GM21526 (cell line): ENCODE data around the gene STOM.
"Not testable (repeated sequence)": the region's sequence is repeated elsewhere in the genome, so short reads cannot be mapped to it uniquely, and the experiment has no call there.

ENCODE experiments used
- ATAC-seq: cut with Tn5 transposase; IDR thresholded peaks from one replicate; pipeline ENCODE4 v1.9.1; 2021; ENCODE audit warnings: moderate library complexity; ENCODE audit not compliant: unreplicated experiment, low FRiP score

STOM gene, protein sequence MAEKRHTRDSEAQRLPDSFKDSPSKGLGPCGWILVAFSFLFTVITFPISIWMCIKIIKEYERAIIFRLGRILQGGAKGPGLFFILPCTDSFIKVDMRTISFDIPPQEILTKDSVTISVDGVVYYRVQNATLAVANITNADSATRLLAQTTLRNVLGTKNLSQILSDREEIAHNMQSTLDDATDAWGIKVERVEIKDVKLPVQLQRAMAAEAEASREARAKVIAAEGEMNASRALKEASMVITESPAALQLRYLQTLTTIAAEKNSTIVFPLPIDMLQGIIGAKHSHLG

DNA sequence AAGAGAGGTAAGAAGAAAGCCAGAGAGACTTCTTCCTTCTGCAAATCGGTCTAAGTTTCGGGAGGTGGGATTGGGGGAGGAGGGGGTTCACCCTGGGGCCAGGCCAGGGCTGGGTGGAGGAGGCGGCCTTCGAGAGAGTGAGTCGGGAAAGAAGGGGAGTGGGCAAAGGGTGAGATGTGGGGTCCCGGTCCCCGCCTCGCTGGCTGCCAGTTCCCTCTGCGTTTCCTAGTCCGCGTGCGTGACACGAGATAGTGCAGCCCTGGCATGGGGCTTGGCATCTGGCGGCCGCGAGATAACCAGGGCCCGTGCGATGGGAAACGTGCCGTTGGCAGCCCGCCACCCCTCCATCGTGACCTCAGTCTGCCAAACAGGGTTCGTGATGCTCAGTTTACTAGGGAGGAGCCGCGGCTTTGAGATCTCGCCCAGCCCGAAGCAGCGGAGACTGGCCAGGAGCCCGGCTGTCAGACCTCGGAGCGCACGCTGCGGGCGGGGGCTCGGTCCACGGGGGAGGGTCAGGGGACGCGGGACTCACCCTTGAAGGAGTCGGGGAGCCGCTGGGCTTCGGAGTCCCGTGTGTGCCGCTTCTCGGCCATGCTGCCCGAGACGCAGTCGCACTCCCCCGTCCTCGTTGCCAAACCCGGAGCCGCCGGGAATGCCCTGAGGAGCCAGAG is at the start of gene STOM:
STOM (minus strand) TSS at position 656 of the 671 bp plus-strand sequence; CDS start at position 593, 63 bp downstream.
- ATAC-seq = peak; percentile 60

DNA sequence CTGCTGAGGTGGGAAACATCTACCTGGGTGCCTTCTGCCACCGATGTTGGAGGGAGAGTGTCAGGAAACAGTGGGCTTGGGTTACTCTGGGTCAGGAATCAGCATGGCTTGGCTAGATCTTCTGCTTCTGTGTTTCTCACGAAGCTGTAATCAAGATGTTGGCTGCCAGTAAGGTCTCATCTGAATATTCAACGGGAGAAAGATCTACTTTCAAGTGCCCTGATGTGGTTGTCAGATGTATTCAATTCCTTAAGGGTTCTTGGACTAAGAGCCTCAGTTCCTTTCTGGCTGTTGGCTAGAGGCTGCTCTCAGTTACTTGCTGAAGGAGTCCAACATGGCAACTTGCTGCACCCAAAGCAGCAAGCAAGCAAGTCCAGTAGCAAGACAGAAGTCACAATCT is 41.9 kb upstream of the STOM start:
- ATAC-seq = no peak

DNA sequence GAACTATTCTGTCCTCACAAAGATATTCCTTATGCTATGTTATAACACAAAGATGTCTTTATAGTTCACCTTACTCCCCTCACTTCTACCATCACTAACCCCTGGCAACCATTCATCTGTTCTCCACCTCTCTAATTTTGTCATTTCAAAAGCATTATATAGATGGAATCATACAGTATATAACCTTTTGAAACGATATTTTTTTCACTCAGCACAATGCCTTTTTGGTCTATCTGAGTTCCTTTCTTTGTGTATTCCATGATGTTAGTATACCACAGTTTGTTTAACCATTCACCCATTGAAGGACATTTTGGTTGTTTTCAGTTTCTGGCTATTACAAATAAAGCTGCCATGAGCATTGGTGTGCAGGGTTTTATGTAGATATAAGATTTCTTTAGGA is 35.8 kb upstream of the STOM start:
- no peak for ATAC-seq

DNA sequence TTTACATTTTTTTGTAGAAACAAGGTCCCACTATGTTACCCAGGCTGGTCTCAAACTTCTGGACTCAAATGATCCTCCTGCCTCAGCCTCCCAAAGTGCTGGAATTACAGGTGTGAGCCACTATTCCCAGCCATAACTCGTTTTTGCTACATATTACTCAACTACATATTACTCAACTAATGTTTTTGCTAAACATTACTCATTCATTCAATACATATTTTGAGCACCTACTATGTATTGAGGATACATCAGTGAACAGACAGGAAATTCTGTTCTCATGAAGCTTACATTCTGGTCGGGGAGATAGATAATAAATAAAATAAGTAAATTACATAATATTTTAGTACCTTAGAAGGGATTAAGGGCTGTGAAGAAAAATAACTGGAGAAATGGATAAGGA is 34.9 kb upstream of the STOM start:
- no peak for ATAC-seq

DNA sequence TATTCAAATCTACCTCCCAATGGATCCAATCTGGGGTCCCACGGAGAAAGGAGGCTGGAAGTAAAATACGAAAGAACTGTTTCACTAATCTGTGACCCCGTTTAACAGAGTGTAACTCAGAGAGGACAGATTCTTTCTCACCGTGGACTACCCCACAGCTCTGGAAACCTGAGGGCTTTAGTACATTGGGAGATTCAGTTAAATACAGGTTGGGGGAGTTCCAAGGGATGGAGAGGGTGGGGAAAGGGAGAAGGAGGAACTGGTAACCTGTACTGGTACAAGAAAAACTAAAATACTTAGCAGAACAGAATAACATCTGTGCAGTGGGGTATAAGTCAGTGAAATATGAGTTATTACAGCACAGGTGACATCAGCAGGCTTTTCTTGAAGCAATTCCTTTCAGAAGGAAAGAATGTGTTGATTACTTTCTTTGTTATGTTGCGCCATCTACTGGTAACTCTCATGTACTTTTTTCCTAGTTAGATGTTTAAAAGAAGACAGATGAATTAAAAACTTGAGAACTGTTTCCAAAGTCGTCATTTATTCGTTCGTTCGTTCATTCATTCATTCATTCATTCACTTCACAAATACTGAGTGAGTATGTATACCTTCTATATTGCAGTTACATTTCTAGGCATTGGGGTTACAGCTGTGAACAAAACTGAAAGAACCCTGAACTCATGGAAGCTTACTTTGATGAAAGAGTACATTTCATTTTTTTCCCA is 30.0 kb upstream of the STOM start:
- no peak for ATAC-seq

DNA sequence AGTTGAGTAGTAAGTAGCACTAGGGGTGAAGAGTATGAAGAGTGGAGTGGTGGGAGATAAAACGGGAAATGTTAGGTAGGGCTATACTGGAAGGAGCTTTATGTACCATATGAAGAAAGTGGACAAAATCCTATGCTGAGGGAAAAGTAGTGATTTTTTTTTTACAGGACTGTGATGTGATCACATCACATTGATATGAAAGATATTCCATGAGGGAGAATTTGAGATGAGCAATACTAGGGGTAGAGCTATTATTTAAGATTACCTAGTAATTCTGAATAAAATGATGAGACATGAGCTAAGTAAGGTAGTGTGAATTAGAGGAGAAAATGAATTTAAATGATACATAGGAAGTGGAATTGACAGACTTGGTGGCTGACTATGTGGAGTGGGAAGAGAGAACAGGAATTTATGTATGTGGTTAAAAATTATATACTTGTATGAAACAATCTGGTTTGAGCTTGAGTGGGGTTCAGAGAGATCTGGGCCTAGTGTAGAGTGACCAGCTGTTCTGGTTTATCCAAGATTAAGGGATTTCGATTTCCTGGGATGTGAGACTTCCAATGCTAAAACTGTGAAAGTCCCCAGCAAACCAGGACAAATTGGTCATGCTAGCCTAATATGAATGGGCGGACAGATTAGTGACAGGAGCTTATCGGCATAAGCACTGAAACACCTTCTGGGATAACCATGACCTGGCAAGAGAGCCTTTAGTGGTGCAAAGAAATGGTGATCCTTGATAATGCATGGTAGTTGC is 29.3 kb upstream of the STOM start:
- no peak for ATAC-seq

DNA sequence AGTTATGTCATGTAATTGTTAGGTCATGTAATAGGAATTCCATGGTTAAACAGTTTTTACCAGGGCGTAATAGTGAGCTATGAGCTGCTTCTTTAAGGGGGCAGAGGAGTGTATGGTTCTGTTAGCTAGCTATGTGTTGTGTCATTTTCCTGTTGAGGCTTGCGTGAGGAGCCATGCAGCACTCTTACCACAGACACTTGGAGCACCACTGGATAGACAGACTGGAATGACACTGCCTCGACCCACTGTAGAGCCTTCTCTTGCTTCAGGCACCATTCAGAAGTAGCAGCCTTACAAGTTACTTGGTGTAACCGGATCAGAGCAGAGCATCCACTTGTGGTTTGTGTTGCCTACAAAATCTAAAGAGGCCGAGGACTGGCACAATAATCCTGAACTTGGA is 28.3 kb upstream of the STOM start:
- no peak for ATAC-seq

DNA sequence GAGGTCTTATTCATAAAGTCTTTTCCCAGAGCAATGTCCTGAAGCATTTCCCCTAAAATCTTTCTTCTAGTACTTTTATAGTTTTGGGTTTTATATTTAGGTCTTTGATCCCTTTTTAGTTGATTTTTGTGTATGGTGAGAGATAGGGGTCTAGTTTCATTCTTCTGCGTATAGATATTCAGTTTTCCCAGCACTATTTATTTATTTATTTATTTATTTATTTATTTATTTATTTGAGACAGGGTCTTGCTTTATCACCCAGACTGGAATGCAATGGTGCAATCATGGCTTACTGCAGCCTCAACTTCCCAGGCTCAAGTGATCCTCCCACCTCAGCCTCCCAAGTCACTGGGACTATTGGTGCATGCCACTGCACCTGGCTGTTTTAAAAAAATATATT is 27.2 kb upstream of the STOM start:
- not testable (repeated sequence) for ATAC-seq

DNA sequence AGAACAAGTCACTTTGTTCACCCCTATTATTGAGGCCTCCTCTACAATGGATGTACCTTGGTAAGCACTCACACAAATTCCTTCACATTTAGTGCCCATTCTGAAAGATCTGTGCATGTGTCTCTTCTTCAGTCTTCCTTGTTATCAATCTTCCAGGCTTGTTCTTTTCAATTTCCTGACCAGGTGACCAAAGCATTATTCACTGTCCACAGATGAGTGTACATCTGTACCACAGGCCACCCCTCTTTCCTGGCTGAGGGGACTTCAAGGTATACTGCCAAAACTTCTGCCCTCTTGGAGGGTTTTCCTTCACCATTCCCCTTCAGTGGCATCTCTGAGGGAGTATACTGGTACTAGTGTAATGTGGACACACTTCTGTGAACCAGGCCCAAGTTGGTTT is 25.5 kb upstream of the STOM start:
- ATAC-seq = no peak

DNA sequence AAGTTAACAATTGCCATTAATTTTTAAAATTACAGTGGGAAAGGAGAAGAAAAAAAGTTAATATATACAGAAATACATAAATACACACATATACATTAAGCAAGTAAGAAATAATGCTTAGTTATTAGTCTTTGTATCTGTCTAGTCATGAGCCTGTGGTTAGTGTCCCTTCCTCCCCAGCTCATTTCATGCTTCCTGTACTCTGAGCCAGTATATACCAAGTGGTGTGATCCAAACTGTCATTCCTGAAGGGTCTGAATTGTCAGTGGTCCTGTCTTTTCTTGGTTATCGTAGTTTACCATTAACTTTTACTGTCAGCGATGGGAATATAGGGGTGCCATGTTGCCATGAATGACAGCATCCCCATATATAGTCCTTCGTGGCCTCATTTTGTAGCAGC is 24.2 kb upstream of the STOM start:
- ATAC-seq = no peak

DNA sequence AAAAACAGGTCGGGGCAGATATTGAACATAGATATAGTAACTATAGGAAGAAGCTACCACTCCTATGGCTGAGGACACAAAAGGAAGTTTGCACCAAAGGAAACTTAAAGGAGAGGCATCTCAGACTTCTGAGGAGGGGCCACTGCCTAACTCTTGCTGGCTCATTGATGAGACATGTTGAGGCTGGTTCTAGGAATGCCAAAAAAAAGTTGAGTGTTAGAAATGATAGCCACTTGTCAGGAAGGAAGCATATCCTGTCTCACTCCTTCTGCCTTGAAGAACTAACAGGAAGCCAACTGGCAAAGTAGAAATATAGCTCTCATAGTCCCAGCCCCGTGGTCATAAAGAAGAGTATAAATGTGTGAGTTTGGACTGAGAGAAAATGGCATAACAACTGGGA is 23.3 kb upstream of the STOM start:
- no peak for ATAC-seq

DNA sequence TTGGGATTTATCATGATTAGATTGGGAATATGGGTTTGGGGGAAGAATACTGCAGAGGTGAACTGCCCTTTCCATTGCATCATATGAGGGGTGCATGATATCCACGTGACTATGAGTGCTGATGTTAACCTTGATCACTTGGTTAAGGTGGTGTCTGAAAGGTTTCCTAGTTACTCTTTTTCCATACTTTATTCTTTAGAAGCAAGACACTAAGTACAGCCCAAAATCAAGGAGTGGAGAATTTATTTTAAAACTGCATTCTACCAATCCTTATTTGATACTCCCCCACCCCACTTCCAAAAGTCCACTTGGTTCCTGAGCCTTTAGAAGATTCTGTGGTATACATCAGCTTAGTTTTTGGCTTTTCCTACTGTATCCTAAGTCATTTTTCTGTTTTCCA is 20.3 kb upstream of the STOM start:
- ATAC-seq = no peak

DNA sequence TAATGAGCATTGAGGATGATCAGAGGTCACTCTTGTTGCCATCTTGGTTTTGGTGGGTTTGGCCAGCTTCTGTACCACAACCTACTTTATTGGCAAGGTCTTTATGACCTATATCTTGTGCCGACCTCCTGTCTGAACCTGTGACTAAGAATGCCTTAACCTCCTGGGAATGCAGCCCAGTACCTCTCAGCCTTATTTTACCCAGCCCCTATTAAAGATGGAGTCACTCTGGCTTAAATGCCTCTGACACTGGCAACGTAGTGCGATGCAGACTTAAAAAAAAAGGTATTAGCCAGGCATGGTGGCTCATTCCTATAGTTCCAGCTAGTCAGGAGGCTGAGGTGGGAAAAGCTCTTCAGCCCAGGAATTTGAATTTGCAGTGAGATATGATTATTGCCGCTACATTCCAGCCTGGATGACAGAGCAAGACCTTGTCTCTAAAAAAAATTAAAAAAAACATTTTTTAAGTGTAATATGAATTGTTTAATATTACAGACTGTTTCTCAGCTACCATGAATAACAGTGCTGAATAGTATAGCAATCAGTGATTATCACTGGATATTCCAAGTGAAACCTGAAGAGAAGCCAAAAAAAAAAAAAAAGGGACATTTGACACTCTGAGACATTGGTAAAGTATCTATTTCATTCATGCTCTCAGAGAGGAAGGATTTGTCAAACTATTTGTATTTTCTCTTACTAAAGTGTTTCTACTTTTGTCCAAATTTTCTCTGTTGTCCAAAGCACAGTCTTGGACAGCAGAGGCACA is 18.3 kb upstream of the STOM start:
- ATAC-seq = no peak

DNA sequence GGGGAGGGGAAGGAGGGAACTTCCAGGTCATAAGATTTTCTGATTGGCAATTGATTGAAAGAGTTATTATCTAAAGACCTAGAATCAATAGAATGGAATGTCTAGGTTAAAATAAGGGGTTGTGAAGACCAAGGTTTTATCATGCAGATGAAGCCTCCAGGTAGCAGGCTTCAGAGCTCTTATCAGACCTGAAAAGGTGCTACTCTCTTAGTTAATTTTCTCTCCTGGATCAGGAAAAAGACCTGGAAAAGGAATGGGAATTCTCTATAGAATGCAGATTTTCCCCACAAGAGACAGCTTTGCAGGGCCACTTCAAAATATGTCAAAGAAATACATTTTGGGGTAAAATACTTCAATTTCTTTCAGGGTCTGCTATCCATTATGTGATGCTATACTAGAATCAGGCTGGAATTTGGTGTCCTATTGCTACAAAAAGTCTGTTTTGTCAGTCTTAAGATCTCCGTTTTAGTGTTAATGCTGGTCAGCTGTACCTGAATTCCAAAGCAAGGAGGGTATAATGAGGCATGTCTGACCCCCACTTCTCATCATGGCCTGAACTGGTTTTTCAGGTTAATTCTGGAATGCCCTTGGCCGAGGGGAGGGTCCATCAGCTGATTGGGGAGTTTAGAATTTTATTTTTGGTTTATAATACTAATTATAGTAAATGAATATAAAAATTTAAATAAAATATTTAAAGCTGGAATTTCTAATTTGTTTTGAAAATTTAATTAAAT is 16.6 kb upstream of the STOM start:
- no peak for ATAC-seq

DNA sequence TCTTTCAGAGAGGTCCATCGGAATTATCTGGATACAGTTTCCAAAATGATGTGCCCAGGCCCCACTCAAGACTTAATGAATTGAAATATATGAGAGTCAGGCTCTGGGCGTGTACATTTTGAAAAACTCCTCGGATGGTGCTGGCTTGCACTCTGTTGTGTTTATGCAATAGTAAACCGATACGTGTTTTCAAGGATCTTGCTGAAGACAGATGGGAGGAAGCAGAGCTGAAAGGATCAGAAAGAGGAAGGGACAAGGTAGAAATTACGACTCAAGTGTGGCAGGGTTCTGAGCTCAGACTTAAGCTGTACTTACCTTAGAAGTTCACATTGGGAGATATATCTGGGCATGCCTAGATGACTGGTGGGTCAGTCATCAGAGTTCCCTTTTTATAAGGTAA is 13.7 kb upstream of the STOM start:
- ATAC-seq = no peak

DNA sequence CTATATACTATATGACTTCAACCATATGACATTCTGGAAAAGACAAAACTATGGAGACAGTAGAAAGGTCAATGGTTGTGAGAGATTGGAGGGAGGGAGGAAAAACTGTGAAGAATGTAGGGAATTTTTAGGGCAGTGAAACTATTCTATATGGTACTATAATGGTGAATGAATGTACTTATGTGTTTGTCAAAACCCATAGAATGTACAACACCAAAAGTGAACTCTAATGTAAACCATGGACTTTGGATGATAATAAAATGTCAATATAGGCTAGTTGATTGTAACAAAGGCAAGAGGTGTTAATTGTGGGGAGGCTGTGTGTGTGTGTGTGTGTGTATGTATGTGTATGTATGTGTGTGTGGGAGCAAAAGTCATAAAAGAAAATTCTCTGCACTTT is 10.8 kb upstream of the STOM start:
- ATAC-seq = no peak

DNA sequence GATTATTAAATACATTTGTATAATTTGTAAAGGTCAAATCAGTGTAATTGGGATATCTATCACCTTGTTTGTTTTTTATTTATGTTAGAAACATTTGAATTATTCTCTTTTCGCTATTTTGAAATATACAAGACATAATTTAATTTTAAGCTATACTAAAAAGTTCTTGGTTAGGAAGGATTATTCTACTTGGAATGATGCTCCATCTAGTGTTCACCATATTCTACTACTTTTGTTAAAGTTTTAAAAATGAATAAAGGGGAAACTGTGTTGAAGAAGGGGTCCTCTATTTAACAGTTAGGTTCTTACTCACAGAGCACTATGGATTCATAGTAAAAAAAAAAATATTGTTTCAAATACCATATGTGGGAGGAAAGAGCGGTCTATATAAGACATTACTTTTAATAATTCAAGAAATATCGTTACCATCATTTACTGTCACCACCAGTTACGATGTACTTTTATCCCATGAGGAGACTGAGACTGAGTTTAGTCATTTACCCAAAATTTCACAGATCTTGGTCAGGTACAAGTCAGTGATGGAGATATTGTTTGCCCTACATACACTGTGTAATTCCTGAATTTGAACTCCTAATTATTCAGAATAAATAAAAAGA is 6.3 kb upstream of the STOM start:
- ATAC-seq = no peak

DNA sequence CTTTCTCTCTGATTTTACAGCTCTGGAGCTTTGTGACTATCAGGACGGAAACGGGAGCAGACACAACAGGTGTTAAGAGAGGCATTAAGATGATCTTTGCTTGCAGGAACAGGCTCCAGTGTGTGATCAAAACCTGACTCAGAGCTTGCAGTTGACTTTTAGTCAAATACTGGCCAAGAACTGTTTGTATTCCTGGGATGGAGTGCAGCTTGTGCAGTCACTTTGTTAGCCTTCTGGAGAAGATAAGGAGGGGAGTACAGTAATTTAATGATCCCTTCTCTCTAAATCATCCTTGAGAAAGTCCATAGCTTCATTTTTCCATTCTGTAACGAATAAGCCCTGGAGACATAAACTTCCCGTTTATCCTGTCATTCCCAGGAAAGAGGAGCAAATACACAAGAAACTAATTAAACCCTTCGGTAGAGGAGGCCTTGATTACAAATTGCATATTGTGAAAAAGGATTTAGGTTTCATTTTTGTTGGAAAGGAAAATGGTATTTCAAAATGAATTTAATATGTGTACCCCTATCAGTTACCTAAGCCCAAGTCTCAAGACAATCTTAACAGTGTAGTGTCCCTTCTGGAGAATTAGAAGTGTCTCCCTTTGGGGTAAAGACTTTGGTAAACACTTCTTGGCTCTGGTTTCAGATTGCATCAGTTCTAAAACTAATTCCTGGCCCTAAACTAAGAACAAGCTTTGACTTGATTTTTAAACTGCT is 3.1 kb upstream of the STOM start:
- ATAC-seq = no peak
